Fibroblast of skin of abdomen (primary cell): Measurements from ENCODE around the gene ITPK1.
A peak's percentile ranks its signal among the peaks of the same experiment; 100 is the strongest.

Experiments
- DNase-seq: peaks from one replicate; pipeline ENCODE4 v3.0.0-alpha.2; 2013

Gene ITPK1

GRCh38 chr14:92932448-92933395 lies 183.0 kb downstream of the ITPK1 start:
- DNase-seq: no peak

DNA sequence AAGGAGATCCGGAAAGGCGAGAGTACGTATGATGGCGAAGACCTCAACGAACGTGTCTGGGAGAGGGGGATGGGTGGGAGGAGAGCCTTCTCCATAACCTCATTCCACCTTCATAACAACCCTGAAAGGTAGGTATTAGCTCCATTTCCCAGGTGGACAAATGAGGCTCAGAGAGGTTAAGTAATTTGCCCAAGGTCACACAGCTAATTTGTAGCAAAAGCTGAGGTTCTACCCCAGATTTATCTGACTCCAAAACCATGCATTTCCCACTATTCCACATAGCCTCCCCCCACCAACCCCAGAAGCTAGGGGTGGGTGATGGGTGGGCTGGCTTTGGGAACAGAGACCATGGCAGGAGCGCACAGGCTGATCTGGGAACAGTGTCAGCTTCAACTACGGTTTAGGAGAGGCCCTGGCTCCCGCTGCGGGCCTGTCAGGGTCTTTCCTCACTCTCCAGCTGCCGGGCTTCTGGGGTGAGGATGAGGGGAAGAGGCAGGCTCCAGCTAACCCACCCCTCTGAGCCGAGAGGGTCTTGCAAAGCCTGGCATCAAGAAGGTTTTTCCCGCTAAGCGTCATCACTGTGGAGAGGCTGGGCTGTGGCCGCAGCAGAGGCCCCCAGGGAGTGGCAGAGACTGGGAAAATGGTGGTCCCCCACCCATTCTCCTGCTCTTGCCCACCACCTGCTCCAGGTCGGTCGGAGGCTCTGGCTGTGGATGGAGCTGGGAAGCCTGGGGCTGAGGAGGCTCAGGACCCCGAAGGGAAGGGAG lies 183.9 kb downstream of the ITPK1 start:
- no peak for DNase-seq

GRCh38 chr14:92930737-92931602 lies 184.8 kb downstream of the ITPK1 start:
- peak; percentile 7 for DNase-seq

DNA sequence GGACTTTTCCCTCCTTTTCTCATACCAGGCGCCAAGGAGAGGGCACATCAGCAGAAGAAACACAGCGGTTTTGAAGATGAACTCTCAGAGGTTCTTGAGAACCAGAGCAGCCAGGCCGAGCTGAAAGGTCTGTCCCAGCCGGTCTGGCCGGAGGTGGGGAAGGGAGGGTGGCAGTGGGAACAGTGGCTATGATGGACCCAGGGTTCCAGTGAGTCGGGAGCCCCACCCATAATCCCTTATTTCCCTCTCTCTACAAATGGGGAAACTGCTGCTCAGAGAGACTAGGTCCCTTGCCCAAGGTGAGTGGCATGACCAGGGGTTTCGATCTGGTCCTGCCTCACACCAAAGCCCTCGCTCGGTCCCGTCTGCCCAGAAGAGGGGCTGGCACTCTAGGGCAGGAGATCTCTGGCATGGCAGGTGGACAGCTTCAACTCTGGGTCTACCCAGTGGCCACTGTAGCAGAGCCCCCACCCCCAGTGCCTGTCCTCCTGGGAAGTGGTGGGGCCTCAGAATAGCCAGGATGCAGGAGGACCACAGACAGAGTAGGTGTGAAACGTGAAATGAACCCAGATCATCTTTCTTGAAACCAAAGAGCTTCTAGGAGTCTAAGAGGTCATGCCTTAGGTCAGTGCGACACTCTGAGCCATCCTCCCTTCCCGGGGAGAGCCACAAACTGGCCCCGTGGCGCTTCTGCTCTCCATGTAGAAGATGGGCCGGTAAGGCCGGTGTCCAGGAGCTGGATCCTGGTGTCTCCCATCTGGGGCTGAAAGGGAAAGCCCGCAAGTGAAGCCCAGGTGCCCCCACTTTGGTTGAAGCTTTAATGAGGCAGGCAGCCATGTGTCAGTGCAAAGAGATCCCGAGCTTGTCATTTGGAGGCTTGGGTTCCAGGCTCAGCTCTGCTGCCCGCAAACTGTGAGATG lies 185.8 kb downstream of the ITPK1 start:
- DNase-seq: no peak

DNA sequence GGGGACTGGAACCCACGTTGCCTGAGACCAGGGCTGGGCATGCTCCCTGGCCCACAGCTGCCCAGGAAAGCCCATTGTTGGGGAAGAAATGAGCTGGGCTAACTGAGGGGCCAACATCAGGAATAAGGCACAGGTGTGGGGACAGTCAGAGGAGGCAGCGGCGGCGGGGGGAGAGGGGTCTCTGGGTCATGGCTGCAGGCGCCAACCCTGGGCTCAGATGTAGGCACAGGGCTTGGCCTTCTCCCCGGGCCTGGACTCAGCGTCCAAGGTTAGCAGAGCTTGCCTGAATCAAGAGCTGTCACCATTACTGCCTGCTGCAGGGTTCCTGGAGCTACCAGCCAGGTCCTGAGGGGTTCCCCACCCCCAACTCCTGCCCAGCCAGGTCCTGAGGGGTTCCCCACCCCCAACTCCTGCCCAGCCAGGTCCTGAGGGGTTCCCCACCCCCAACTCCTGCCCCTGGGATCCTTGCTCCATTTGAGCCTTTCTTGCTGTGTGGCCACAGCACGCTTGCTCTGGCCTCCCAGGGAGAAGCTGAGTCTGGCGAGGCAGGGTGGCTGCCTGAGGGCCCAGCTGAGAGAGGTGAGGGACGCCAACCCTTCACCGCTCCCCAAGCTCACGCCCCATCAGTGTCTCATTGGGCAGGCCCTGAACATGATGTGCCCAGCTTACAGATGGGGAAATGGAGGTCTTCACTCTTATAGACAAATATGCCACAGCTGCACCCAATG lies 186.6 kb downstream of the ITPK1 start:
- DNase-seq: no peak

DNA sequence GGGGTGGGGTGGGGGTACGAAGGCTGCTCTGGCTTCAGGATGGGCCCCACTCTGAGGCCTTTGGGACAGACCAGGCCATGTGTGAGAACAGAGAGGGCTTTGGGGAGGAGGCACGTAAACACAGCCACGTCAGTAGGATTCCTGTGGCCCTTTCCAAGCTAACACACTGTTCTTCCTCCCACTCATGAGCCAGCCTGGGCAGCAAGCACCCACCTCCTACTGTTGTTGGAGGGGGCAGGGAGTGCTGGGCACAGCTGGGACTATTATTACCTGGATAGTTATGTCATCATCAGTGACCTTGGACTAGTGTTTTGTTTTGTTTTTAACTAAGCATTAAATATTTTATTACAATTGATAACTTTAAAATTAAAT lies 187.5 kb downstream of the ITPK1 start:
- DNase-seq: no peak

GRCh38 chr14:92927349-92928257 lies 188.1 kb downstream of the ITPK1 start:
- no peak for DNase-seq

- no peak for DNase-seq
Measured at GRCh38 chr14:92926931-92927330, 188.8 kb downstream of the ITPK1 start.

DNA sequence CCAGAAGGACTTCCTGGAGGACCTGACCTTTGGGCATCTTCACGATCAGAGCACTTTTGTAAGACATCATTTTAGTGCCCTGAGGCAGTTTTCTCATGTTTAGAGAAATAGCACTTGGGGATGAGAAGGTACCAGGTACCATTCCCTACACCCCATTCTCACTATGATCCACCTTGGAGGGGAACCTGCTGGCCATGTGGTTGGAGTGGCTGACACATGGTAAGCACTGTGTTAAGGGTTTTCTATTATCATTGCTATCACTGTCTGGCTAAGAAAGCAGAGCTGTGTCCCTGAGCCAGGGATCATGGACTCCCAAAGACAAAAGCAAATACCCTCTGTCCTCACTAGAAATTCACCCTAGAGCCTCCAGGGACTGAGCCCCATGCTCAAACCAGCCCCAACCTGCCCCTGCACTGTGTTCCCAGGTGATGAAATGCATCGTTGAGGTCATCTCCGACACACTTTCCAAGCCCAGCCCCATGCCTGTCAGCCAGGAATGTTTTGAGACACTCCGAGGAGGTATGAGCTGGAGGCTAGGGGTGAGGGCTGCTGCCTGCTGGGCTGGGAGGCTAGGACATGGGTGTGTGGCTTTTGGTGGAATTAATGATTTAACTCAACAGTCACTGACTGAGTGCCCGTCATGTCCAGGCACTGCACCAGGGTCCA lies 189.4 kb downstream of the ITPK1 start:
- DNase-seq: no peak

DNA sequence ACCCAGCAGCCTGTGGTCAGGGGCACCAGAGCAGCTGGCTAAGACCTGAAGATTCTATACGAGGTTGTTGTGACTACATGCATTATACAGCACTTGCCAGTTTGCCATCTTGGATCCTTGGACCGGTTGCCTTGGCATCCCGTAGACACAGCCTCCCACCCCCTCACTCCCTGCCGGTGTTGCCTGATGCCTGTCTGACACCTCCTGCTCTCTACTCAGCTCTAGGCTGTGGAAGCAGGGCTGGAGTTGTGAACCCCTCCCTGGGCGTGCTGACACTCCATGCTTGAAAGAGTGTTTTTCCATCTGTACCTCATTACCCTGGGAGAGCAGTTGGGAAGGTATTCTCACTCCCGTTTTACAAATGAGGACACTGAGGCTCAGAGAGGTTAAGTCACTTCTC lies 190.3 kb downstream of the ITPK1 start:
- no peak for DNase-seq

- no peak for DNase-seq
Measured at GRCh38 chr14:92924247-92924646, 191.5 kb downstream of the ITPK1 start.

GRCh38 chr14:92923744-92924103 lies 192.0 kb downstream of the ITPK1 start:
- no peak for DNase-seq

GRCh38 chr14:92922883-92923743 lies 192.6 kb downstream of the ITPK1 start, which contains the start of gene CHGA:
Gene CHGA, plus strand, starts transcription at chr14:92923150. Its CDS starts 210 bp downstream, at chr14:92923360.
- DNase-seq: peak; percentile 40

- no peak for DNase-seq
Measured at GRCh38 chr14:92922155-92922735, 193.5 kb downstream of the ITPK1 start.

- no peak for DNase-seq
Measured at GRCh38 chr14:92920001-92920400, 195.7 kb downstream of the ITPK1 start.

DNA sequence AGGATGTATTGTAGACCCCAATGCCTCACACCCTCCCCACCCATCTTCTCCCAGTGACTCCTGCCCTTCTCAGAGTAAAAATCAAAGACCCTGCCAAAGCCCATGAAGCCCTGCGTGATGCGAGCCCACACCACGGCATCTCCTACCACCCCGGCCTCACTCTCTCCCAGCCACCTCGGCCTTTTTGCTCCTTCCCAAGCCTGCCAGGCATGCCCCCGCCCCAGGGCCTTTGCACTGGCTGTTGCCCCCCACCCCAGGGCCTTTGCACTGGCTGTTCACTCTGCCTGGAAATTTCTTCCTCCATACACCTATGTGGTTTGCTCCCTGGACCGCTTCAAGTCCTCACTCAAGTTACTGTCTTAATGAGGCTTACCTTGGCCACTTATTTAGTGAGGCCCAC lies 197.8 kb downstream of the ITPK1 start:
- no peak for DNase-seq

GRCh38 chr14:92917041-92917940 lies 198.4 kb downstream of the ITPK1 start:
- DNase-seq: no peak
